Measurements from ENCODE around the gene TMEM165.

TMEM165 gene

DNA sequence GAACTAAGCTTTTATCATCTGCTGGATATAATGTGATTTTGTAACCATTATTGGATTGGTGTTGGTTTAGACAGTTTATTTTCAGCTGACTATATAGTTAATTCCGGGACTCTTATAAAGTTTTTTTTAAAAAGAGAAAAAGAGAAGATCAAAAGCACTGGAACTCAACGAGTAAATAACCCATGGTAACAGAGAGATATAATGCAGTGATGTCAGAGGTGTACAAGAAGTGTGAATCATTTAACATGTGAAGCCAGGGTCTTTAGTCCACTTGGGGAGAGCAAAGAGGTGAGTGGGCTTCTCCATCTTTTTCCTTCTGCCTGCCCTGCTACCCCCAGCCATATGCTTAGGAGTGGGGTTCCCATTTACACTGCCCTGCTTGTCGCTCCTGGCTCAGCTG lies 3.2 kb downstream of the TMEM165 start:
- H3K4me3 ChIP-seq (ENCODE audit: low read depth, low read length) = peak overlapping the region; percentile 74
- DNase-seq (ENCODE audit: low read depth) = peak; percentile 33
- TF ChIP-seq, protein P1, sequence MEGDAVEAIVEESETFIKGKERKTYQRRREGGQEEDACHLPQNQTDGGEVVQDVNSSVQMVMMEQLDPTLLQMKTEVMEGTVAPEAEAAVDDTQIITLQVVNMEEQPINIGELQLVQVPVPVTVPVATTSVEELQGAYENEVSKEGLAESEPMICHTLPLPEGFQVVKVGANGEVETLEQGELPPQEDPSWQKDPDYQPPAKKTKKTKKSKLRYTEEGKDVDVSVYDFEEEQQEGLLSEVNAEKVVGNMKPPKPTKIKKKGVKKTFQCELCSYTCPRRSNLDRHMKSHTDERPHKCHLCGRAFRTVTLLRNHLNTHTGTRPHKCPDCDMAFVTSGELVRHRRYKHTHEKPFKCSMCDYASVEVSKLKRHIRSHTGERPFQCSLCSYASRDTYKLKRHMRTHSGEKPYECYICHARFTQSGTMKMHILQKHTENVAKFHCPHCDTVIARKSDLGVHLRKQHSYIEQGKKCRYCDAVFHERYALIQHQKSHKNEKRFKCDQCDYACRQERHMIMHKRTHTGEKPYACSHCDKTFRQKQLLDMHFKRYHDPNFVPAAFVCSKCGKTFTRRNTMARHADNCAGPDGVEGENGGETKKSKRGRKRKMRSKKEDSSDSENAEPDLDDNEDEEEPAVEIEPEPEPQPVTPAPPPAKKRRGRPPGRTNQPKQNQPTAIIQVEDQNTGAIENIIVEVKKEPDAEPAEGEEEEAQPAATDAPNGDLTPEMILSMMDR (conservative IDR thresholded peaks at IDR 0.05; ENCODE audit: low read depth, low read length) = no peak

- TF ChIP-seq, protein P1 (conservative IDR thresholded peaks at IDR 0.05; ENCODE audit: low read depth, low read length) = no peak
- peak overlapping the region; percentile 3 for H3K4me3 ChIP-seq (ENCODE audit: low read depth, low read length)
- DNase-seq (ENCODE audit: low read depth) = no peak
These were observed 3.8 kb downstream of the TMEM165 start for GRCh38 chr4:55399581-55399980.

GRCh38 chr4:55405073-55405472 lies 9.3 kb downstream of the TMEM165 start:
- no peak for DNase-seq (ENCODE audit: low read depth)
- H3K4me3 ChIP-seq (ENCODE audit: low read depth, low read length) = no peak overlapping the region
- TF ChIP-seq, protein P1 (conservative IDR thresholded peaks at IDR 0.05; ENCODE audit: low read depth, low read length) = no peak

- no peak for DNase-seq (ENCODE audit: low read depth)
- H3K4me3 ChIP-seq (ENCODE audit: low read depth, low read length) = no peak overlapping the region
- TF ChIP-seq, protein P1 (conservative IDR thresholded peaks at IDR 0.05; ENCODE audit: low read depth, low read length) = no peak
These were observed 10.8 kb downstream of the TMEM165 start for GRCh38 chr4:55406545-55406944.

- H3K4me3 ChIP-seq (ENCODE audit: low read depth, low read length) = no peak overlapping the region
- TF ChIP-seq, protein P1 (conservative IDR thresholded peaks at IDR 0.05; ENCODE audit: low read depth, low read length) = no peak
- DNase-seq (ENCODE audit: low read depth) = no peak
These were observed 11.4 kb downstream of the TMEM165 start for GRCh38 chr4:55407119-55407518.

- no peak for DNase-seq (ENCODE audit: low read depth)
- no peak overlapping the region for H3K4me3 ChIP-seq (ENCODE audit: low read depth, low read length)
- TF ChIP-seq, protein P1 (conservative IDR thresholded peaks at IDR 0.05; ENCODE audit: low read depth, low read length) = no peak
These were observed 12.0 kb downstream of the TMEM165 start for GRCh38 chr4:55407764-55408163.

- H3K4me3 ChIP-seq (ENCODE audit: low read depth, low read length) = no peak overlapping the region
- DNase-seq (ENCODE audit: low read depth) = peak; percentile 67
- TF ChIP-seq, protein P1 (conservative IDR thresholded peaks at IDR 0.05; ENCODE audit: low read depth, low read length) = peak; percentile 54
These were observed 13.9 kb downstream of the TMEM165 start for GRCh38 chr4:55409468-55410171.

All from choroid plexus epithelial cell (primary cell).